HepG2 (cell line): ENCODE measurements around the gene DRC7. TPM values are rescaled to one million over a fixed set of nuclear protein-coding genes. Genes with fewer than 3 reads are reported as not detected.
A peak's percentile ranks its signal among the peaks of the same experiment; 100 is the strongest.

Experiments
- ARID2 ChIP-seq: sonication (generic); formaldehyde crosslinking; IDR thresholded peaks from 2 replicates; pipeline ENCODE4 v1.8.1; 2022; ENCODE audit warnings: mild to moderate bottlenecking, missing genetic modification reagents, borderline replicate concordance
- CCAR2 ChIP-seq: fragments of 200-400 bp; formaldehyde crosslinking; optimal IDR thresholded peaks from 2 replicates; pipeline ENCODE3; 2018; ENCODE audit warnings: low read depth, mild to moderate bottlenecking, low read length, moderate library complexity
- DNMT1 ChIP-seq: sonication (generic); formaldehyde crosslinking; IDR thresholded peaks from 2 replicates; pipeline ENCODE4 v1.5.1; 2020; ENCODE audit warnings: mild to moderate bottlenecking, missing genetic modification reagents
- EHMT2 ChIP-seq: fragments of 200-600 bp; sonication (generic); IDR thresholded peaks from 2 replicates; pipeline ENCODE4 v1.7.0; 2017; ENCODE audit warnings: antibody characterized with exemption, low read depth, low read length, borderline replicate concordance
- JDP2 ChIP-seq: sonication (generic); formaldehyde crosslinking; IDR thresholded peaks from 2 replicates; pipeline ENCODE4 v1.8.1; 2022; ENCODE audit warnings: missing genetic modification reagents, borderline replicate concordance
- MIER2 ChIP-seq: IDR thresholded peaks from 2 replicates; pipeline ENCODE4 v1.6.1; 2016; ENCODE audit warnings: missing biosample characterization, missing genetic modification reagents
- PAWR ChIP-seq: sonication (generic); formaldehyde crosslinking; IDR thresholded peaks from 2 replicates; pipeline ENCODE4 v1.4.0; 2020; ENCODE audit warnings: missing genetic modification reagents, mild to moderate bottlenecking, borderline replicate concordance
- RBAK ChIP-seq: sonication (generic); formaldehyde crosslinking; IDR thresholded peaks from 2 replicates; pipeline ENCODE4 v1.5.1; 2020; ENCODE audit warnings: mild to moderate bottlenecking, missing genetic modification reagents
- RBFOX2 ChIP-seq: fragments of 200-400 bp; formaldehyde crosslinking; IDR thresholded peaks from 2 replicates; pipeline ENCODE4 v1.6.1; 2017; ENCODE audit warnings: low read depth, mild to moderate bottlenecking, low read length
- SIX1 ChIP-seq: sonication (generic); formaldehyde crosslinking; IDR thresholded peaks from 2 replicates; pipeline ENCODE4 v1.4.0; 2020; ENCODE audit warnings: missing genetic modification reagents, borderline replicate concordance
- SNAPC2 ChIP-seq: sonication (generic); formaldehyde crosslinking; IDR thresholded peaks from 2 replicates; pipeline ENCODE4 v1.8.1; 2022; ENCODE audit warnings: mild to moderate bottlenecking, missing genetic modification reagents
- TBL1XR1 ChIP-seq: fragments of 150-350 bp; IDR thresholded peaks from 2 replicates; pipeline ENCODE4 v1.6.1; 2014; ENCODE audit warnings: borderline replicate concordance, low read length; ENCODE audit not compliant: partially characterized antibody
- TCF7 ChIP-seq: sonication (generic); IDR thresholded peaks from 2 replicates; pipeline ENCODE4 v1.6.1; 2016; ENCODE audit warnings: antibody characterized with exemption, low read depth
- TSC22D2 ChIP-seq: sonication (generic); formaldehyde crosslinking; IDR thresholded peaks from 2 replicates; pipeline ENCODE4 v1.5.1; 2020; ENCODE audit warnings: missing genetic modification reagents, mild to moderate bottlenecking, borderline replicate concordance
- YY1 ChIP-seq: IDR thresholded peaks from 2 replicates; pipeline ENCODE4 v1.6.1; 2011; ENCODE audit warnings: low read length, low read depth, moderate library complexity, mild to moderate bottlenecking; ENCODE audit not compliant: insufficient read depth, insufficient replicate concordance
- ZFP1 ChIP-seq: IDR thresholded peaks from 2 replicates; pipeline ENCODE4 v1.6.1; 2016
- ZFY ChIP-seq: sonication (generic); formaldehyde crosslinking; IDR thresholded peaks from 2 replicates; pipeline ENCODE4 v1.4.0; 2020; ENCODE audit warnings: missing genetic modification reagents
- ZNF124 ChIP-seq: sonication (generic); formaldehyde crosslinking; IDR thresholded peaks from 2 replicates; pipeline ENCODE4 v1.4.0; 2020; ENCODE audit warnings: missing genetic modification reagents
- ZNF24 ChIP-seq: fragments of 450-650 bp; IDR thresholded peaks from 2 replicates; pipeline ENCODE4 v1.6.1; 2017; ENCODE audit warnings: antibody characterized with exemption, mild to moderate bottlenecking
- ZNF264 ChIP-seq: sonication (generic); formaldehyde crosslinking; IDR thresholded peaks from 2 replicates; pipeline ENCODE4 v1.4.0; 2020; ENCODE audit warnings: missing genetic modification reagents
- ZNF546 ChIP-seq: sonication (generic); formaldehyde crosslinking; conservative IDR thresholded peaks from 2 replicates; pipeline ENCODE4 v1.8.1; 2023; ENCODE audit warnings: mild to moderate bottlenecking, missing genetic modification reagents
- ZNF780A ChIP-seq: sonication (generic); formaldehyde crosslinking; IDR thresholded peaks from 2 replicates; pipeline ENCODE4 v1.8.0; 2022; ENCODE audit warnings: mild to moderate bottlenecking, missing genetic modification reagents, moderate library complexity
- polyA plus RNA-seq, 8 experiments: library from polyadenylated mRNA; depleted of rRNA in 3 of 8; stranded (reverse) in 7 of 8; unstranded in 1 of 8; fragments of >200 nt; fragmentation: Illumina TruSeq in 4 of 8; extraction: Trizol in 4 of 8; gene quantifications; 2 replicates each; pipeline versions ENCODE4 v1.2.1 to v1.2.3, GENCODE V29; 2011 to 2016; ENCODE audit warnings: low read depth in 4 of 8, missing spikeins in 1 of 8, mixed read lengths in 1 of 8; ENCODE audit not compliant: insufficient read depth in 1 of 8
- total RNA-seq, 5 experiments: library from RNA; depleted of rRNA; stranded (reverse); fragments of >200 nt; fragmentation: Illumina TruSeq; extraction: Trizol; gene quantifications; 2 replicates each; pipeline ENCODE4 v1.2.3, GENCODE V29; 2016; ENCODE audit warnings: low read depth in 1 of 5
- TF ChIP-seq, protein P1 (sequence below): sonication (generic); formaldehyde crosslinking; IDR thresholded peaks from 2 replicates; pipeline ENCODE4 v1.4.0; 2020; ENCODE audit warnings: mild to moderate bottlenecking, missing genetic modification reagents
- TF ChIP-seq, protein P2 (sequence below): sonication (generic); formaldehyde crosslinking; IDR thresholded peaks from 2 replicates; pipeline ENCODE4 v1.5.0; 2020; ENCODE audit warnings: mild to moderate bottlenecking, missing genetic modification reagents, borderline replicate concordance
- TF ChIP-seq, protein P3 (sequence below): IDR thresholded peaks from 2 replicates; pipeline ENCODE4 v1.6.1; 2016; ENCODE audit warnings: missing compliant biosample characterization, missing genetic modification reagents, borderline replicate concordance

DRC7 gene
- total and polyA plus RNA-seq, 2 of the 13 experiments (the other 11 are each of a cell fraction or from before 2014, with no cell fraction given) = 2.7 to 3.4 TPM

DNA sequence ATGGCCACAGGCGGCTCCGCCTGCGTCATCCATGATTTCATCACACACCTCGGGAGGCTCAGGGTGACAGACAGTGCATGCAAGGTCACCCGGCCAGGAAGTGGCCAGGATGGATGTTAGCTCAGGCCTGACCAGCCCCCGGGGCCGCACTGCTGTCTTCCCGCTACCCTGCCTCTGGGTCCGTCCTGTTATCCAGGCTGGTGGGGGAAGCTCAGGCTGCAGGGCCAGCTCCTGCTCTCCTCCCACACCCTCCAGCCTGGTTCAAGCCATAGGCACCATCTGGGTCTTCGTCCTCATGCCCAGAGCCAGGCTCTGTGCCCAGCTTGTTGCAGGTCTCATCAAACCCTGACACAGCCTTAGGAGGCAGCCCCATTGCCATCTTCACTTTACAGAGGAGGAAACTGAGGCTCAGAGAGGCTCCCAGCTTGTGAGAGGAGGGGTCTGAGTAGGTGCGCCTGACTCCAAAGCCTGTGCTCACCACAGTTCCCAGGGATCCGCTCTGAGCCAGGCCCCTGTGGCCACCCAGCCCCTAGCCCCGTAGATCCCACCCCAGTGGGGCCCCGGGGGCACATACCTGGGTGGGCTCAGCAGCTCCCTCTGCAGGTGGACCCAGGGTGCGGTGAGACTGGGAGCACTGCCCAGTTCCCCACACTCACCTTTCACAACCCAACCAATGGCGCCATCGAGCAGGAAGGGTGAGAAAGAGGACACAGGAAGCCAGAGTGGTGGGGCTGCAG is 26.9 kb upstream of the DRC7 start (continued):
- TF ChIP-seq, protein P1, sequence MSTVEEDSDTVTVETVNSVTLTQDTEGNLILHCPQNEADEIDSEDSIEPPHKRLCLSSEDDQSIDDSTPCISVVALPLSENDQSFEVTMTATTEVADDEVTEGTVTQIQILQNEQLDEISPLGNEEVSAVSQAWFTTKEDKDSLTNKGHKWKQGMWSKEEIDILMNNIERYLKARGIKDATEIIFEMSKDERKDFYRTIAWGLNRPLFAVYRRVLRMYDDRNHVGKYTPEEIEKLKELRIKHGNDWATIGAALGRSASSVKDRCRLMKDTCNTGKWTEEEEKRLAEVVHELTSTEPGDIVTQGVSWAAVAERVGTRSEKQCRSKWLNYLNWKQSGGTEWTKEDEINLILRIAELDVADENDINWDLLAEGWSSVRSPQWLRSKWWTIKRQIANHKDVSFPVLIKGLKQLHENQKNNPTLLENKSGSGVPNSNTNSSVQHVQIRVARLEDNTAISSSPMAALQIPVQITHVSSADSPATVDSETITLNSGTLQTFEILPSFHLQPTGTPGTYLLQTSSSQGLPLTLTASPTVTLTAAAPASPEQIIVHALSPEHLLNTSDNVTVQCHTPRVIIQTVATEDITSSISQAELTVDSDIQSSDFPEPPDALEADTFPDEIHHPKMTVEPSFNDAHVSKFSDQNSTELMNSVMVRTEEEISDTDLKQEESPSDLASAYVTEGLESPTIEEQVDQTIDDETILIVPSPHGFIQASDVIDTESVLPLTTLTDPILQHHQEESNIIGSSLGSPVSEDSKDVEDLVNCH (CRISPR knock-in tag) = 0 out of 2 replicates have a peak, but pooled peaks have one; percentile 70
- TF ChIP-seq CCAR2 (no peak), PAWR (CRISPR knock-in tag) (peak; percentile 81; the same call in 1 of the 2 replicates), RBFOX2 (peak; percentile 39; the same call in 1 of the 2 replicates), RBAK (CRISPR knock-in tag) (no peak), ZNF546 (CRISPR knock-in tag) (peak; percentile 75; the same call in 1 of the 2 replicates), SIX1 (CRISPR knock-in tag) (no peak; the same call in 1 of the 2 replicates), EHMT2 (no peak), TBL1XR1 (peak; percentile 86), ZFP1 (CRISPR knock-in tag) (0 out of 2 replicates have a peak, but pooled peaks have one; percentile 18), TCF7 (no peak), ZFY (CRISPR knock-in tag) (peak; percentile 86), JDP2 (CRISPR knock-in tag) (no peak), ZNF24 (no peak), ZNF124 (CRISPR knock-in tag) (no peak), ZNF264 (CRISPR knock-in tag) (peak; percentile 77; the same call in 1 of the 2 replicates), ARID2 (CRISPR knock-in tag) (peak; percentile 70; the same call in 1 of the 2 replicates), ZNF780A (CRISPR knock-in tag) (peak; percentile 95; the same call in 1 of the 2 replicates), YY1 (peak; percentile 70), TSC22D2 (CRISPR knock-in tag) (no peak), SNAPC2 (0 out of 2 replicates have a peak, but pooled peaks have one; percentile 3), MIER2 (peak; percentile 22; the same call in 1 of the 2 replicates), DNMT1 (peak; percentile 81; the same call in 1 of the 2 replicates)
- TF ChIP-seq, protein P2, sequence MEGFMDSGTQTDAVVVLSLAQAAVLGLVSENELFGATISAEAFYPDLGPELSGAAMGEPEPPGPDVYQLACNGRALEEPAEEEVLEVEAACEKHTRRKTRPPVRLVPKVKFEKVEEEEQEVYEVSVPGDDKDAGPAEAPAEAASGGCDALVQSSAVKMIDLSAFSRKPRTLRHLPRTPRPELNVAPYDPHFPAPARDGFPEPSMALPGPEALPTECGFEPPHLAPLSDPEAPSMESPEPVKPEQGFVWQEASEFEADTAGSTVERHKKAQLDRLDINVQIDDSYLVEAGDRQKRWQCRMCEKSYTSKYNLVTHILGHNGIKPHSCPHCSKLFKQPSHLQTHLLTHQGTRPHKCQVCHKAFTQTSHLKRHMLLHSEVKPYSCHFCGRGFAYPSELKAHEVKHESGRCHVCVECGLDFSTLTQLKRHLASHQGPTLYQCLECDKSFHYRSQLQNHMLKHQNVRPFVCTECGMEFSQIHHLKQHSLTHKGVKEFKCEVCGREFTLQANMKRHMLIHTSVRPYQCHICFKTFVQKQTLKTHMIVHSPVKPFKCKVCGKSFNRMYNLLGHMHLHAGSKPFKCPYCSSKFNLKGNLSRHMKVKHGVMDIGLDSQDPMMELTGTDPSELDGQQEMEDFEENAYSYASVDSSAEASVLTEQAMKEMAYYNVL (CRISPR knock-in tag) = peak; percentile 68
- TF ChIP-seq, protein P3, sequence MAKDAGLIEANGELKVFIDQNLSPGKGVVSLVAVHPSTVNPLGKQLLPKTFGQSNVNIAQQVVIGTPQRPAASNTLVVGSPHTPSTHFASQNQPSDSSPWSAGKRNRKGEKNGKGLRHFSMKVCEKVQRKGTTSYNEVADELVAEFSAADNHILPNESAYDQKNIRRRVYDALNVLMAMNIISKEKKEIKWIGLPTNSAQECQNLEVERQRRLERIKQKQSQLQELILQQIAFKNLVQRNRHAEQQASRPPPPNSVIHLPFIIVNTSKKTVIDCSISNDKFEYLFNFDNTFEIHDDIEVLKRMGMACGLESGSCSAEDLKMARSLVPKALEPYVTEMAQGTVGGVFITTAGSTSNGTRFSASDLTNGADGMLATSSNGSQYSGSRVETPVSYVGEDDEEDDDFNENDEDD (CRISPR knock-in tag) = peak; percentile 69; the same call in 1 of the 2 replicates
